Endothelial cell of umbilical vein (primary cell): ENCODE data around the gene PROZ. TPM values are rescaled to one million over a fixed set of nuclear protein-coding genes. Genes with fewer than 3 reads are reported as not detected.

Experiments used
- BruUV-seq: library from RNA; stranded (reverse); fragments of 400-500 nt; replicated peaks from 2 replicates; lab custom pipeline; 2021; lab: Mats Ljungman, UMichigan
- CTCF ChIA-PET: fragments of 300-600, 350-600 bp; sonication (Branson Sonifier 250); formaldehyde crosslinking; loops from one replicate; lab custom pipeline; 2021; ENCODE audit warnings: antibody characterized with exemption, inconsistent platforms; lab: Charles Lee
- POLR2A ChIA-PET: fragments of 300-600, 350-600 bp; sonication (Branson Sonifier 250); formaldehyde crosslinking; loops from one replicate; lab custom pipeline; 2021; ENCODE audit warnings: antibody characterized with exemption, inconsistent platforms; lab: Charles Lee
- DNase-seq: peaks from one replicate; pipeline ENCODE4 v3.0.0-alpha.2; 2011; ENCODE audit warnings: low read depth, low spot score
- FAIRE-seq: peaks from 2 replicates; lab custom pipeline; 2011; peaks lifted over from hg19 to GRCh38; lab: Jason Lieb, UNC
- H2AFZ ChIP-seq: 2 replicates; pipeline ENCODE4 v1.6.0; 2012; ENCODE audit warnings: low read depth, low read length, control low read depth, inconsistent platforms
- H3K27ac ChIP-seq: 2 replicates; pipeline ENCODE4 v1.5.1; 2011; ENCODE audit warnings: low read depth, mild to moderate bottlenecking, control low read depth, low read length, moderate library complexity; ENCODE audit not compliant: insufficient read depth
- H3K27me3 ChIP-seq, 2 experiments: 2 replicates each; pipeline versions ENCODE4 v1.6.0 to v1.6.1; 2011; ENCODE audit warnings: low read length in 2 of 2, mixed read lengths in 1 of 2; ENCODE audit not compliant: control insufficient read depth in 2 of 2, insufficient read depth in 2 of 2
- H3K36me3 ChIP-seq, 2 experiments: 2 replicates in 1 of 2; 3 replicates in 1 of 2; pipeline ENCODE4 v1.5.1; 2011; ENCODE audit warnings: low read length in 2 of 2, mild to moderate bottlenecking in 1 of 2, moderate library complexity in 1 of 2; ENCODE audit not compliant: control insufficient read depth in 2 of 2, insufficient read depth in 2 of 2; ENCODE audit errors: extremely low read depth in 1 of 2
- H3K4me1 ChIP-seq: 3 replicates; pipeline ENCODE4 v1.5.1; 2011; ENCODE audit warnings: mild to moderate bottlenecking, low read length; ENCODE audit not compliant: control insufficient read depth, insufficient read depth; ENCODE audit errors: extremely low read depth
- H3K4me2 ChIP-seq: 2 replicates; pipeline ENCODE4 v1.6.1; 2011; ENCODE audit warnings: low read length, control low read depth, mixed read lengths; ENCODE audit not compliant: insufficient read depth
- H3K4me3 ChIP-seq, 3 experiments: fragments of 200-600 bp in 1 of 3; sonication (generic), shearing (Covaris generic) in 1 of 3; replicated peaks in 1 of 3; 2 replicates each; pipeline ENCODE4 v1.5.1; 2011 to 2016; ENCODE audit warnings: control low read depth in 3 of 3, low read length in 3 of 3, mild to moderate bottlenecking in 2 of 3, inconsistent platforms in 1 of 3, low read depth in 1 of 3, moderate library complexity in 1 of 3; ENCODE audit not compliant: insufficient read depth in 1 of 3
- H3K79me2 ChIP-seq: 2 replicates; pipeline ENCODE4 v1.6.0; 2012; ENCODE audit warnings: low read length, inconsistent platforms; ENCODE audit not compliant: control insufficient read depth, insufficient read depth
- H3K9ac ChIP-seq: replicated peaks from 2 replicates; pipeline ENCODE3; 2011; ENCODE audit warnings: low read length, control low read depth; ENCODE audit not compliant: insufficient read depth; ENCODE audit errors: extremely low read depth
- H3K9me1 ChIP-seq: replicated peaks from 3 replicates; pipeline ENCODE4 v1.6.0; 2011; ENCODE audit warnings: mild to moderate bottlenecking, low read length; ENCODE audit not compliant: control insufficient read depth, insufficient read depth; ENCODE audit errors: extremely low read depth
- H3K9me3 ChIP-seq: replicated peaks from 2 replicates; pipeline ENCODE4 v1.5.1; 2012; ENCODE audit warnings: low read length, inconsistent platforms; ENCODE audit not compliant: control insufficient read depth, insufficient read depth
- H4K20me1 ChIP-seq: replicated peaks from 2 replicates; pipeline ENCODE3; 2011; ENCODE audit warnings: mild to moderate bottlenecking, low read length; ENCODE audit not compliant: control insufficient read depth, insufficient read depth; ENCODE audit errors: extremely low read depth
- CTCF ChIP-seq, 2 donors: IDR thresholded peaks; 1 replicate in 1 of 2; 2 replicates in 1 of 2; pipeline ENCODE4 v1.5.1; 2011; ENCODE audit warnings: low read length in 2 of 2, mild to moderate bottlenecking in 2 of 2, moderate library complexity in 2 of 2, control low read depth in 1 of 2, inconsistent platforms in 1 of 2, low read depth in 1 of 2; ENCODE audit not compliant: insufficient read depth in 1 of 2; ENCODE audit errors: extremely low read depth in 1 of 2
- EZH2 ChIP-seq: IDR thresholded peaks from 2 replicates; pipeline ENCODE4 v1.6.1; 2012; ENCODE audit warnings: borderline replicate concordance, low read depth, mild to moderate bottlenecking, moderate library complexity, low read length, inconsistent platforms; ENCODE audit not compliant: severe bottlenecking
- FOS ChIP-seq: IDR thresholded peaks from 2 replicates; pipeline ENCODE4 v1.6.1; 2011; ENCODE audit warnings: mild to moderate bottlenecking, low read length, moderate library complexity, borderline replicate concordance; ENCODE audit not compliant: insufficient read depth
- GATA2 ChIP-seq: IDR thresholded peaks from 2 replicates; pipeline ENCODE4 v1.7.0; 2011; ENCODE audit warnings: low read depth, mild to moderate bottlenecking, moderate library complexity, mixed read lengths, low read length; ENCODE audit not compliant: insufficient read length, insufficient read depth
- JUN ChIP-seq: IDR thresholded peaks from 2 replicates; pipeline ENCODE4 v1.6.1; 2011; ENCODE audit warnings: borderline replicate concordance, low read depth; ENCODE audit not compliant: insufficient read length, insufficient read depth
- MYC ChIP-seq: IDR thresholded peaks from one replicate; pipeline ENCODE4 v1.6.1; 2011; ENCODE audit warnings: mild to moderate bottlenecking, low read depth, low read length
- POLR2A ChIP-seq: IDR thresholded peaks from 2 replicates; pipeline ENCODE4 v1.6.1; 2012; ENCODE audit warnings: low read depth, mild to moderate bottlenecking, control low read depth, low read length
- POLR2AphosphoS5 ChIP-seq: IDR thresholded peaks from 2 replicates; pipeline ENCODE4 v1.6.1; 2012; ENCODE audit warnings: low read depth, mild to moderate bottlenecking, control low read depth, low read length, moderate library complexity; ENCODE audit not compliant: insufficient read depth
- dilution Hi-C: fragments of 300-500 bp; cut with MboI; formaldehyde crosslinking; loops from one replicate; pipeline ENCODE4 v1.15.0; 2019; ENCODE audit warnings: low sequenced_read_pairs; ENCODE audit not compliant: extremely low pct_ligation_motif_present
- intact Hi-C: fragments of 100-400 bp; cut with micrococcal nuclease; formaldehyde crosslinking; loops from one replicate; pipeline ENCODE4 v1.10.0; 2022
- polyA plus RNA-seq, 4 experiments: library from polyadenylated mRNA; depleted of rRNA in 3 of 4; stranded (reverse) in 3 of 4; unstranded in 1 of 4; fragments of >200 nt; gene quantifications; 2 replicates each; pipeline versions ENCODE4 v1.2.1 to v1.2.3, GENCODE V29; 2011 to 2012; ENCODE audit warnings: missing spikeins in 1 of 4
- total RNA-seq: library from RNA; stranded (reverse); gene quantifications from 2 replicates; pipeline ENCODE4 v1.2.3, GENCODE V29; 2021
- TF ChIP-seq, protein P1 (sequence below): IDR thresholded peaks from 2 replicates; pipeline ENCODE4 v1.6.1; 2011; ENCODE audit not compliant: insufficient read depth, insufficient read length

PROZ gene
- total and polyA plus RNA-seq, 2 donors (not counting 3 experiments of a cell fraction or from before 2014, with no cell fraction given) = not detected

DNA sequence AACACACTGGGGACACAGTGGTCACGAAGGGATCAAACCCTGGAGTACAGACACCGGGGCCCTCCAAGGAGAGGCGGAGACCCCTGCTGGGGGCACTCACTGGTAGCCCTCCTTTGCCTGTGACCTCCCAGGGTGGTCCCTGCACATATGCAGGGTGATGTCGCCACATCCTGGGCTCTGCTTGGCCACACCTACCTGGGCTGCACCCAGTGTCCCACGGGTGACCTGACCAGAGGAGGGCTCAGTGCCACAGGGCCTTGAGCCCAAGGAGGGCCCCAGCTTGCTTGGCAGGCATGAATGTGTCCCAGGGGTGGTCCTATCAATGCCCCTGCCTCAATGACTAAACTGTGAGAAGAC, 45.9 kb downstream of the PROZ start:
- intact Hi-C loops = no loop called here
- ChIA-PET POLR2A (no interaction called here), CTCF (no interaction called here)
- H3K9me1 ChIP-seq = no peaks in the 10 kb centered on the region
- no peaks in the 10 kb centered on the region for H4K20me1 ChIP-seq
- DNase-seq = no peak
- H3K4me1 ChIP-seq = peaks cover 11% of the 10 kb centered on the region
- peaks cover 84% of the 10 kb centered on the region for H3K79me2 ChIP-seq
- TF ChIP-seq EZH2 (no peak), MYC (no peak), FOS (no peak), GATA2 (no peak), POLR2A (no peak), CTCF (IDR thresholded peaks at IDR 0.05; ENCODE audit: extremely low read depth in 1 of 2, insufficient read depth in 1 of 2, low read depth in 1 of 2, low read length in 2 of 2) (no peak), JUN (no peak), POLR2AphosphoS5 (no peak)
- TF ChIP-seq, protein P1, sequence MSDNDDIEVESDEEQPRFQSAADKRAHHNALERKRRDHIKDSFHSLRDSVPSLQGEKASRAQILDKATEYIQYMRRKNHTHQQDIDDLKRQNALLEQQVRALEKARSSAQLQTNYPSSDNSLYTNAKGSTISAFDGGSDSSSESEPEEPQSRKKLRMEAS = no peak
- no peak overlapping the region for H3K9ac ChIP-seq
- no peaks in the 10 kb centered on the region for H3K9me3 ChIP-seq
- H3K27ac ChIP-seq = no peak overlapping the region
- no peak for FAIRE-seq
- BruUV-seq = no TSS peak
- H3K36me3 ChIP-seq = peaks cover 3 to 4% of the 10 kb centered on the region in 2 experiments
- no peak overlapping the region for H3K4me2 ChIP-seq
- no peak overlapping the region for H3K4me3 ChIP-seq
- H3K27me3 ChIP-seq = no peaks in the 10 kb centered on the region
- dilution Hi-C loops = no loop called here
- no peak overlapping the region for H2AFZ ChIP-seq
